OCI-LY3 (cell line): ENCODE data around the gene AQP6.
"Not testable (repeated sequence)": the region's sequence is repeated elsewhere in the genome, so short reads cannot be mapped to it uniquely, and the experiment has no call there.

Source experiments
- H2AFZ ChIP-seq: fragments of 200-600, 300-600 bp; shearing (Covaris generic); 2 replicates; pipeline ENCODE4 v1.6.0; 2014; ENCODE audit warnings: antibody characterized with exemption, low read depth, low read length
- H3K27ac ChIP-seq: fragments of 200-600, 300-600 bp; sonication (generic); 2 replicates; pipeline ENCODE4 v1.5.1; 2014; ENCODE audit warnings: mild to moderate bottlenecking, low read length, moderate library complexity, mixed read lengths
- H3K27me3 ChIP-seq: fragments of 200-600, 300-600 bp; sonication (generic); 2 replicates; pipeline ENCODE4 v1.6.1; 2014; ENCODE audit warnings: low read depth, low read length, mixed read lengths
- H3K36me3 ChIP-seq: fragments of 200-600, 300-600 bp; sonication (generic); replicated peaks from 2 replicates; pipeline ENCODE3; 2014; ENCODE audit warnings: low read depth, low read length, mixed read lengths
- H3K4me1 ChIP-seq: fragments of 300-600, 200-600 bp; sonication (generic); 2 replicates; pipeline ENCODE4 v1.6.1; 2014; ENCODE audit warnings: low read length, mixed read lengths
- H3K4me2 ChIP-seq: fragments of 200-600, 300-600 bp; sonication (generic); 2 replicates; pipeline ENCODE4 v1.6.1; 2014; ENCODE audit warnings: low read length, mixed read lengths
- H3K4me3 ChIP-seq: fragments of 300-600, 200-600 bp; sonication (generic); 2 replicates; pipeline ENCODE4 v1.5.1; 2014; ENCODE audit warnings: antibody characterized with exemption, mild to moderate bottlenecking, low read length, moderate library complexity
- H3K79me2 ChIP-seq: fragments of 300-600, 200-600 bp; shearing (Covaris generic); 2 replicates; pipeline ENCODE4 v1.6.1; 2014; ENCODE audit warnings: mild to moderate bottlenecking, low read length, mixed read lengths
- H3K9ac ChIP-seq: fragments of 300-600, 200-600 bp; shearing (Covaris generic); 2 replicates; pipeline ENCODE4 v1.6.0; 2014; ENCODE audit warnings: mild to moderate bottlenecking, low read length, moderate library complexity
- H3K9me3 ChIP-seq: fragments of 200-600, 300-600 bp; shearing (Covaris generic); 2 replicates; pipeline ENCODE4 v1.6.1; 2014; ENCODE audit warnings: low read length, mixed read lengths; ENCODE audit not compliant: insufficient read depth
- H4K20me1 ChIP-seq: fragments of 200-600, 300-600 bp; sonication (generic); 2 replicates; pipeline ENCODE4 v1.6.1; 2016; ENCODE audit warnings: low read length, mixed read lengths; ENCODE audit not compliant: insufficient read depth
- EZH2phosphoT487 ChIP-seq: fragments of 200-600 bp; shearing (Covaris generic); IDR thresholded peaks from 2 replicates; pipeline ENCODE4 v1.6.1; 2018; ENCODE audit warnings: antibody characterized with exemption, mixed run types, low read depth
- TF ChIP-seq, protein P1 (sequence below): fragments of 200-600, 300-600 bp; sonication (generic); IDR thresholded peaks from 2 replicates; pipeline ENCODE4 v1.5.1; 2014; ENCODE audit warnings: antibody characterized with exemption, low read length, low read depth

Gene AQP6

DNA sequence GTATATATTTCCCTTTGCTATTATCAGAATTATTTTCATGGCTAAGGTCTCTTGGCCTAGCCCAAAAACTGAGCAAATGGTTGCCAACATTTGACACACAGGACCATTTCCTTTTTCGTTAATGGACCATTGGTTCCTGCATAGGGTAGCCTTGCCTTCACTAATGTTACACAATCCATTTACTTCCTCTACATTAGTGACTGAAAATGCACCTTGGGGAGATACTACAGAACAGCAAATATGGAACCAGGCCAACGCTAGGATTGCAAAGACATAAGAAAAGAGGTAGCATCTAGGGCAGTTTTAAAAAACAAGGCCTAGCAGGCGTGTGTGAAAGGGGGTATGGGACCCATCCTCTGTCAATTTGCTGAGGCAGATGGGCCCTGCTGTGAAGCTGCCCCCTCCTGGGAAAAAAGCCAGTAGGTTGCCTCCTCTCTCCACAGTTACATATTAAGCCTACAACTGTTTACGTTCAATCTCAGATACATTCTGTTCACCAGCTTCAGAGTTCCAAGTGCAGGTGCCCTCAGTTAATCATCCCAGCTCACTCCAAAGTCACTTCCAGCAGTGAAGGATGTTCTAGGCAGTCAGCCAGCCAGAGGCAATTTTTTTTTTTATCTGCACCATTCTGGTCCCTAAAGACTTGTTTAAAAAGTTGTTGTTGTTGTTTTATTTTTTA lies 15.0 kb downstream of the AQP6 start:
- H3K4me1 ChIP-seq = no peaks in the 10 kb centered on the region
- TF ChIP-seq, protein P1, sequence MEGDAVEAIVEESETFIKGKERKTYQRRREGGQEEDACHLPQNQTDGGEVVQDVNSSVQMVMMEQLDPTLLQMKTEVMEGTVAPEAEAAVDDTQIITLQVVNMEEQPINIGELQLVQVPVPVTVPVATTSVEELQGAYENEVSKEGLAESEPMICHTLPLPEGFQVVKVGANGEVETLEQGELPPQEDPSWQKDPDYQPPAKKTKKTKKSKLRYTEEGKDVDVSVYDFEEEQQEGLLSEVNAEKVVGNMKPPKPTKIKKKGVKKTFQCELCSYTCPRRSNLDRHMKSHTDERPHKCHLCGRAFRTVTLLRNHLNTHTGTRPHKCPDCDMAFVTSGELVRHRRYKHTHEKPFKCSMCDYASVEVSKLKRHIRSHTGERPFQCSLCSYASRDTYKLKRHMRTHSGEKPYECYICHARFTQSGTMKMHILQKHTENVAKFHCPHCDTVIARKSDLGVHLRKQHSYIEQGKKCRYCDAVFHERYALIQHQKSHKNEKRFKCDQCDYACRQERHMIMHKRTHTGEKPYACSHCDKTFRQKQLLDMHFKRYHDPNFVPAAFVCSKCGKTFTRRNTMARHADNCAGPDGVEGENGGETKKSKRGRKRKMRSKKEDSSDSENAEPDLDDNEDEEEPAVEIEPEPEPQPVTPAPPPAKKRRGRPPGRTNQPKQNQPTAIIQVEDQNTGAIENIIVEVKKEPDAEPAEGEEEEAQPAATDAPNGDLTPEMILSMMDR = no peak
- no peak for TF ChIP-seq EZH2phosphoT487
- no peaks in the 10 kb centered on the region for H3K9me3 ChIP-seq
- no peaks in the 10 kb centered on the region for H3K27me3 ChIP-seq
- peaks cover 43% of the 10 kb centered on the region for H3K36me3 ChIP-seq
- H3K4me3 ChIP-seq = no peak overlapping the region
- H2AFZ ChIP-seq = no peak overlapping the region
- no peaks in the 10 kb centered on the region for H4K20me1 ChIP-seq
- H3K4me2 ChIP-seq = no peak overlapping the region
- no peak overlapping the region for H3K27ac ChIP-seq
- no peaks in the 10 kb centered on the region for H3K79me2 ChIP-seq
- no peak overlapping the region for H3K9ac ChIP-seq

DNA sequence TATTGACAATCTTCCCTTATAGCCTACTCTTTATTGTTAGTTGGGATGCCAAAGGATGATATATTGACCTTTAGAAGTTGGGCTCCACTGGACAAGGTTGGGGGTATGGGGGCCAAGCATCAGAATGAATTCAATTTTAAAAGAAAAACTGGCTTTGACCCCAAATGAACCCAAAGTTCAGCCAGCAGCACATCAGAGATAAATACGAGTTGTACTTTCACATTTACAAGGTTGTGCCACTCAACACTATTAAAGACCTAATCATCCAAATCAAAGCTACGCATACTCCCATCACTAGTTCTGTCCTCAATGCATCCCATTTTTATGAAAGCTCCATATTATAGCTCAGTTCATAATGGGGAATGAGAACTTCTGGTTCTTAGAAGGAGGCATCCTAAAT lies 16.7 kb downstream of the AQP6 start:
- not testable (repeated sequence) for H2AFZ ChIP-seq, H3K9me3 ChIP-seq
- H3K36me3 ChIP-seq = peaks cover 50% of the 10 kb centered on the region

DNA sequence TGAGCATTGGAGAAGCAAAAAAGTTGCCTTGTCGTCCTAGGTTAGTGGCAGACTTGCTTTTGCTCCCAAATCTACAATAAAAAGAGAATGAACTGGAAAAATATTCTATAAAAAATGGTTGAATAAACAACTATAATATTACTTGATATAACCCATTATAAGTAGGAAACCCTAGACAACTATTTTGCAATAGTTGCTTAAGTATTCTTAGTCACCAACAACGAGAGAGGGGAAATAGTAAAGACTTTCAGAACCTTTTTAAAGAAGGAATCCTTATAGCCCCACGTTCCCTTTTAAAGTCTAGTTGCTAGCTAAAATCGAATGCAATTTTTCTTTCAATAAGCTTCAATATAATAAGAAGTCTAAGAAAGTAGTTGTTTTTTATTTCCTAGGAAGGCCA lies 17.5 kb downstream of the AQP6 start:
- H3K36me3 ChIP-seq = peaks cover 52% of the 10 kb centered on the region
- H2AFZ ChIP-seq = no peak overlapping the region
- no peaks in the 10 kb centered on the region for H3K79me2 ChIP-seq
- H3K4me3 ChIP-seq = no peak overlapping the region
- no peak overlapping the region for H3K27ac ChIP-seq
- H3K27me3 ChIP-seq = no peaks in the 10 kb centered on the region
- no peak overlapping the region for H3K4me2 ChIP-seq
- H3K9me3 ChIP-seq = no peaks in the 10 kb centered on the region
- no peak overlapping the region for H3K9ac ChIP-seq
- H4K20me1 ChIP-seq = no peaks in the 10 kb centered on the region
- TF ChIP-seq EZH2phosphoT487 = no peak
- TF ChIP-seq, protein P1 = no peak
- H3K4me1 ChIP-seq = no peaks in the 10 kb centered on the region

More for the DNA sequence above, 16.7 kb downstream of the AQP6 start:
- H3K4me2 ChIP-seq, H3K27ac ChIP-seq, H4K20me1 ChIP-seq, H3K79me2 ChIP-seq, H3K27me3 ChIP-seq, H3K4me3 ChIP-seq, H3K9ac ChIP-seq, H3K4me1 ChIP-seq: not testable (repeated sequence)

DNA sequence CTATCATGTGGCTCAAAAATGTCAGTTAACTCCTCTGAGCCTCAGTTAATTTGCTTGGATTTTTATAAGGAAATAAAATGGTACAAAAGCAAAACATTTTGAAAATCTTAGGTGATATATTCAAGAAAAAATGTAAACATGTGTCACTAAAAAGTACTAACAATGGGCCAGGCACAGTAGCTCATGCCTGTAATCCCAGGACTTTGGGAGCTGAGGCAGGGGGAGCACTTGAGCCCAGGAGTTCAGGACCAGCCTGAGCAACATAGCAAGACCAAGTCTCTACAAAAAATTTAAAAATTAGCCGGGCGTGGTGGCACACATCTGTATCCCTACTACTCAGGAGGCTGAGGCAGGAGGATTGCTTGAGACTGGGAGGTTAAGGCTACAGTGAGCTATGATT lies 25.7 kb downstream of the AQP6 start:
- no peaks in the 10 kb centered on the region for H3K9me3 ChIP-seq
- H3K36me3 ChIP-seq = peaks cover 50% of the 10 kb centered on the region
- H2AFZ ChIP-seq = no peak overlapping the region
- no peaks in the 10 kb centered on the region for H4K20me1 ChIP-seq
- no peaks in the 10 kb centered on the region for H3K27me3 ChIP-seq
- TF ChIP-seq, protein P1 = no peak
- no peak for TF ChIP-seq EZH2phosphoT487
- no peak overlapping the region for H3K4me3 ChIP-seq
- no peaks in the 10 kb centered on the region for H3K4me1 ChIP-seq
- H3K4me2 ChIP-seq = no peak overlapping the region
- H3K79me2 ChIP-seq = no peaks in the 10 kb centered on the region
- no peak overlapping the region for H3K27ac ChIP-seq
- H3K9ac ChIP-seq = no peak overlapping the region
